Aorta (tissue), 5 donors: Measurements from ENCODE around the gene APBB1IP. TPM values are rescaled to one million over a fixed set of nuclear protein-coding genes. Genes with fewer than 3 reads are reported as not detected.

Source experiments
- ATAC-seq: fragments of 200-7000 bp; cut with Tn5 transposase; one replicate; pipeline ENCODE4 v1.9.1; 2022; ENCODE audit warnings: moderate library complexity; ENCODE audit not compliant: low FRiP score
- DNase-seq, 2 donors: peaks; one replicate each; pipeline ENCODE4 v3.0.0-alpha.2; 2020
- H3K27ac ChIP-seq, 2 donors: one replicate each; pipeline ENCODE4 v1.5.1; 2013; ENCODE audit warnings: low read length in 2 of 2, mild to moderate bottlenecking in 2 of 2, moderate library complexity in 2 of 2, control low read depth in 1 of 2, inconsistent platforms in 1 of 2, low read depth in 1 of 2
- H3K27me3 ChIP-seq, 2 donors: one replicate each; pipeline ENCODE4 v1.6.1; 2013; ENCODE audit warnings: control low read depth in 1 of 2, low read length in 1 of 2, mild to moderate bottlenecking in 1 of 2, moderate library complexity in 1 of 2; ENCODE audit not compliant: insufficient read depth in 2 of 2, control insufficient read depth in 1 of 2
- H3K36me3 ChIP-seq, 2 donors: one replicate each; pipeline ENCODE4 v1.6.1; 2013; ENCODE audit warnings: control low read depth in 1 of 2, low read length in 1 of 2, mild to moderate bottlenecking in 1 of 2; ENCODE audit not compliant: insufficient read depth in 2 of 2, control insufficient read depth in 1 of 2
- H3K4me1 ChIP-seq, 2 donors: one replicate each; pipeline ENCODE4 v1.6.1; 2013; ENCODE audit warnings: low read length in 2 of 2, control low read depth in 1 of 2, mild to moderate bottlenecking in 1 of 2, moderate library complexity in 1 of 2; ENCODE audit not compliant: insufficient read depth in 2 of 2, control insufficient read depth in 1 of 2
- H3K4me3 ChIP-seq, 2 donors: one replicate each; pipeline ENCODE4 v1.5.1; 2013; ENCODE audit warnings: low read length in 2 of 2, control low read depth in 1 of 2, mild to moderate bottlenecking in 1 of 2
- H3K9me3 ChIP-seq: one replicate; pipeline ENCODE4 v1.6.1; 2013; ENCODE audit warnings: mild to moderate bottlenecking, low read length; ENCODE audit not compliant: control insufficient read depth
- WGBS, 2 donors: extraction: QIAGEN DNeasy Blood & Tissue Kit; methylation state at CpG; one replicate each; pipeline ENCODE4 v1.1.7; 2013; 5-methylcytosine and 5-hydroxymethylcytosine counted together
- intact Hi-C, 2 donors: fragments of 100-400 bp; cut with DNase I; formaldehyde crosslinking; loops; one replicate each; pipeline versions ENCODE4 v1.14.2 to v1.15.0; 2022
- polyA plus RNA-seq, 2 donors: library from polyadenylated mRNA; stranded (reverse); fragments of 200-250 nt; gene quantifications; one replicate each; pipeline ENCODE4 v1.2.3, GENCODE V29; 2013
- total RNA-seq, 2 donors: library from RNA; stranded (reverse); fragmentation: NEBNext Ultra II Directional; extraction: Animal tissue kit (Norgen Biotek cat#: 25700); gene quantifications; one replicate each; pipeline ENCODE4 v1.2.1, GENCODE V29; 2021
- donor health status: healthy with polysubstance abuse.
- donor health status: Bipolar disorder and iron deficiency.
- donor health status: DM: no; HTN: no; CAD: no.
- donor health status: DM: no; HTN: no; CAD: no.
- donor health status: DM: yes; HTN: yes; CAD: no.

The APBB1IP gene
- total and polyA plus RNA-seq, 4 donors = 0.82 to 18.5 (median 7.7) TPM

DNA sequence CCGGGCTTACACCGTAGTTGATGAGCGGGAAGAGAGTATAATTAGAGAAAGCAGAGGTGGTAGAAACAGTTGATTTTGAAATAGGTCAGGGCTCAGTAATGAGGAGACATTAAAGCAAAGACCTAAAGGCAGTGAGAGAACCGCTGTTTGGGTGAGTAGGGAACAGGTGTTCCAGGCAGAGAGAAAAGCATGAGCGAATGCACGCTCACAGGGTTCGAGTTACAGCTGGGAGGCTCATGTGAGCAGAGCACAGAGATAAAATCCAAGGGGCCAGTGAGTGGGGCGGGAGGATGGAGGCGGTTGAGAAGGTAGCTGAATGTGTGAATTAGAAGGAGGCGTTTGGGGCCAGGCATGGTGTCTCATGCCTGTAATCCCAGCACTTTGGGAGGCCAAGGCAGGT, 39.9 kb downstream of the APBB1IP start:
- DNase-seq (no peak), ATAC-seq (no peak)
- Histone ChIP-seq H3K9me3 (no peaks in the 10 kb centered on the region), H3K4me3 (no peak overlapping the region), H3K4me1 (no peaks in the 10 kb centered on the region), H3K27ac (no peak overlapping the region), H3K27me3 (no peaks in the 10 kb centered on the region), H3K36me3 (no peaks in the 10 kb centered on the region)
- WGBS, 2 donors = 89% methylated on average over 10 of the region's 10 CpGs
- intact Hi-C loops = no loop called here

- H3K9me3 ChIP-seq = no peaks in the 10 kb centered on the region
- H3K4me3 ChIP-seq = no peak overlapping the region
- intact Hi-C loops = no loop called here
- H3K4me1 ChIP-seq = no peaks in the 10 kb centered on the region
- no peaks in the 10 kb centered on the region for H3K27me3 ChIP-seq
- no peak overlapping the region for H3K27ac ChIP-seq
- 86 to 88% methylated on average over 6 of the region's 6 CpGs for WGBS, 2 donors
- DNase-seq (no peak), ATAC-seq (no peak)
- H3K36me3 ChIP-seq = no peaks in the 10 kb centered on the region
Measured at GRCh38 chr10:26479766-26480492, 41.8 kb downstream of the APBB1IP start.

DNA sequence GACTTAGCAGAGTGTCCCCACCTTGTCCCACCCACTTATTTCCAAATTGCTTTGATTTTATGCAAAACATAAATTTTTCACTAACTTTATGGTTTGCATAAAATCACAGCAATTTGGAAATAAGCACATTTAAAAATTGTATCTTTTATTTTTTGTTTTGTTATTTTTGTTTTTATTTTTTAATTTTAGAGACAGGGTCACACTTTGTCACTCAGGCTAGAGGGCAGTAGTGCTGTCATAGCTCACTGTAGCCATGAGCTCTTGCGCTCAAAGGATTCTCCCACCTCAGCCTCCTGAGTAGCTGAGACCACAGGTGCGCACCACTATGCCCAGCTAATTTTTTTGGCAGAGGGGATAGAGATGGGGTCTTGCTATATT, 43.2 kb downstream of the APBB1IP start:
- DNase-seq (no peak), ATAC-seq (no peak)
- no peaks in the 10 kb centered on the region for H3K4me1 ChIP-seq
- H3K27ac ChIP-seq = no peak overlapping the region
- peaks cover 1% of the 10 kb centered on the region for H3K9me3 ChIP-seq
- H3K4me3 ChIP-seq = no peak overlapping the region
- WGBS, 2 donors = 97 to 98% methylated on average over 2 of the region's 2 CpGs
- no peaks in the 10 kb centered on the region for H3K36me3 ChIP-seq
- H3K27me3 ChIP-seq = no peaks in the 10 kb centered on the region
- intact Hi-C loops = no loop called here

DNA sequence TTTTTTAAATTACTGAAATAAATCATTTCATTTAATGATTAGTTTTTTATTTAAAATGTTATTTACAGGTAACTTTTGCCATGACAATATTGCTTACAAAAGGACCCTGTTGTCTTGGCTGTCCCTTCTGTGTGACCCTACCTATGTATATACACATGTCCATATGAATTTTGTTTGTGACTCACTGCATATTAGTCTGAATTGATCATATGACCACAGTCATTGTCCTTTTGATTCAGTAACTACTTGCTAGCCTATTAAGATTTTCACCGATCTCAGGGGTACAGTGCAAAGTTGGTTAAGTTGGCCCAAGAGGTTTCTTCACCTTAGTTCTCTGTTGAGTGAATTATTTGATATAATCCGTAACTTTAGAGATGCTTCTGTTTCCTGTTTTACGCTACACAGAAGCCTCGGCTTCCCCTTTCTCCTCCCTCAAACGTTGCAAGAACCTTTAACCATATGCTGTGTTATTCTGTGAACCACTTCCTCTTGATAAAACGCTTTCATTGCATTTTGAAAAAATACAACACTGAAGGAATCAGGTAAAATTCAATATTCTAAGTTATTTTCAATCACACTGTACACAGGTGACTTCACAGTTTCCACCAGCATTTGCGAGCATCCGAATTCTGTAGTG, 43.9 kb downstream of the APBB1IP start:
- no peaks in the 10 kb centered on the region for H3K36me3 ChIP-seq
- no peaks in the 10 kb centered on the region for H3K27me3 ChIP-seq
- peaks cover 1% of the 10 kb centered on the region for H3K9me3 ChIP-seq
- no peak overlapping the region for H3K4me3 ChIP-seq
- DNase-seq (no peak), ATAC-seq (no peak)
- H3K27ac ChIP-seq = no peak overlapping the region
- no peaks in the 10 kb centered on the region for H3K4me1 ChIP-seq
- 78 to 80% methylated on average over 8 of the region's 8 CpGs for WGBS, 2 donors
- intact Hi-C loops = no loop called here

DNA sequence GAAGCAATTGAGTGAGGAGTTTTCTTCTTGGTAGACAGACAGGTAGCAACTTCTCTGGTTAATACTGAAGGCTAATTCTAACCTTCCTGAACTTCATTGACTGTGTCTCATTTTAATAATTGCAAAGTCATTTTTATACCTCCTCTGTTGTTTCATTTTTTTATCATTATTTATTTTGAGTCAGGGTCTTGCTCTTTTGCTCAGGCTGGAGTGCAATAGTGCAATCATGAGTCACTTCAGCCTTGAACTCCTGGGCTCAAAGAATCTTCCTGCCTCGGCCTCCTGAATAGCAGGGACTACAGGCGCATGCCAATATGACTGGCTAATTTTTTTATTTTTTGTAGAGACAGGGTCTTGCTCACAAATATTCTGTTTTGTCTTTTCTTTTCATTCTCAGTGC, 45.4 kb downstream of the APBB1IP start:
- H3K4me3 ChIP-seq = no peak overlapping the region
- H3K4me1 ChIP-seq = no peaks in the 10 kb centered on the region
- no peaks in the 10 kb centered on the region for H3K36me3 ChIP-seq
- 85 to 88% methylated on average over 2 of the region's 2 CpGs for WGBS, 2 donors
- no peak overlapping the region for H3K27ac ChIP-seq
- H3K27me3 ChIP-seq = no peaks in the 10 kb centered on the region
- no peak for DNase-seq
- intact Hi-C loops = no loop called here
- no peak for ATAC-seq
- peaks cover 1% of the 10 kb centered on the region for H3K9me3 ChIP-seq

DNA sequence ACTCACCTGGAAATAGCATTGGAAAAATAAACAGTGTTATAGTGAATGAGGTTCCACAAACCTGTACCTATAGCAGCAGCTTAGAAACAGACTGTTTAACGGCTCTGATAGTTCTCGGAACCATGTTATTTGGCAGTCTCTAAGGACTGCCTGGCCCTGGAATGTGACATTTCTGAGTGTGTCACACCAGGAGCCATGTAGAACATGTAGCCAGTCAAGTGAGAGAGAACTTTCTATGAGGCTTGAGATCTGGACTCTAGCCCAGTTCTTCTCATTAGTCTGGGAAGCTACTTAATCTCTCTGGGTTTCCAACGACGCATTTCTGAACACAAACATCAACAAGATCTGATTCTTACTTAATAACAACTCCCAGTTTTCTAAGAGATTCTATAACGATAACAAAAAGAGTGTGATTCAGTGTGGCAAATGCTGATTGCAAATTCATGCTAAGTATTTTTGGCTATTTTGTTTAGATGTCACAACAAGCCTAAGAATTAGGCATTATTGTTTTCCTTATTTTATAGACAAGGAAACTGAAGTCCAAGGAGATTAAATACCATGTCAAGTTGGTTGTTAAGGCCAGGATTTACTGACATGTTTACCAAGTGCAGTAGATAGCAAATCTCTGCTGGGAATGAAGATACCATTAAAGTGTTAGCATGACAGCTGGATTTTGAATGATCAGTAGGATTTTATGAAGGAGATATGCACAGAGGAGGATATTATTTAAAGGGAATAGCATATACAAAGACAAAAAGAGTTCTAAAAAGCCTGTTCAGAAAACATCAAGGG, 47.2 kb downstream of the APBB1IP start:
- intact Hi-C loops = no loop called here
- WGBS, 2 donors = 13 to 26% methylated on average over 5 of the region's 5 CpGs
- Histone ChIP-seq H3K27ac (peak overlapping the region in 1 of 2 donors; percentile 10), H3K4me1 (no peaks in the 10 kb centered on the region), H3K9me3 (peaks cover 1% of the 10 kb centered on the region), H3K4me3 (no peak overlapping the region), H3K27me3 (no peaks in the 10 kb centered on the region), H3K36me3 (no peaks in the 10 kb centered on the region)
- peak; percentile 52 for ATAC-seq
- DNase-seq = no peak

GRCh38 chr10:26486304-26486703, 48.2 kb downstream of the APBB1IP start:
- no peaks in the 10 kb centered on the region for H3K4me1 ChIP-seq
- ATAC-seq = peak; percentile 88
- intact Hi-C loops = no loop called here
- H3K36me3 ChIP-seq = no peaks in the 10 kb centered on the region
- H3K9me3 ChIP-seq = peaks cover 1% of the 10 kb centered on the region
- H3K27ac ChIP-seq = no peak overlapping the region
- DNase-seq = peak in 1 of 2 donors; percentile 60
- H3K27me3 ChIP-seq = no peaks in the 10 kb centered on the region
- 16 to 27% methylated on average over 7 of the region's 7 CpGs for WGBS, 2 donors
- no peak overlapping the region for H3K4me3 ChIP-seq

- WGBS, 2 donors = 26% methylated on average over 11 of the region's 11 CpGs
- Histone ChIP-seq H3K4me1 (no peaks in the 10 kb centered on the region), H3K4me3 (no peak overlapping the region), H3K27ac (no peak overlapping the region), H3K27me3 (no peaks in the 10 kb centered on the region), H3K9me3 (peaks cover 1% of the 10 kb centered on the region), H3K36me3 (no peaks in the 10 kb centered on the region)
- peak in 1 of 2 donors; percentile 57 for DNase-seq
- ATAC-seq = peak; percentile 87
- intact Hi-C loops = no loop called here
Measured at GRCh38 chr10:26486990-26487850, 49.1 kb downstream of the APBB1IP start.
